CD4-positive, alpha-beta T cell (primary cell): ENCODE results near the gene ZNF18. TPM values are rescaled to one million over a fixed set of nuclear protein-coding genes. Genes with fewer than 3 reads are reported as not detected.

Source experiments
- ATAC-seq: fragments of 200-7000 bp; cut with Tn5 transposase; one replicate; pipeline ENCODE4 v1.10.0; 2022; ENCODE audit warnings: mild to moderate bottlenecking; ENCODE audit not compliant: poor library complexity
- CTCF ChIA-PET: fragments of 350-600 bp; sonication (Branson Sonifier 250); formaldehyde crosslinking; loops from one replicate; lab custom pipeline; 2021; ENCODE audit warnings: antibody characterized with exemption, inconsistent platforms; lab: Charles Lee
- POLR2A ChIA-PET: fragments of 350-600 bp; sonication (Branson Sonifier 250); formaldehyde crosslinking; loops from one replicate; lab custom pipeline; 2021; ENCODE audit warnings: antibody characterized with exemption, inconsistent platforms; lab: Charles Lee
- DNase-seq, 14 experiments: peaks; one replicate each; pipeline ENCODE4 v3.0.0-alpha.2; 2013 to 2020; ENCODE audit warnings: mixed read lengths in 2 of 14
- H3K27ac ChIP-seq, 2 donors: one replicate each; pipeline versions ENCODE4 v1.5.1 to v1.7.0; 2013; ENCODE audit warnings: low read length in 2 of 2, low read depth in 1 of 2, mild to moderate bottlenecking in 1 of 2
- H3K27me3 ChIP-seq, 2 experiments: 1 replicate in 1 of 2; 2 replicates in 1 of 2; pipeline versions ENCODE4 v1.6.1 to v1.7.0; 2013; ENCODE audit warnings: low read length in 2 of 2, control low read depth in 1 of 2, mild to moderate bottlenecking in 1 of 2, moderate library complexity in 1 of 2; ENCODE audit not compliant: insufficient read depth in 2 of 2, control insufficient read depth in 1 of 2
- H3K36me3 ChIP-seq: one replicate; pipeline ENCODE4 v1.6.1; 2013; ENCODE audit warnings: low read length, control low read depth; ENCODE audit not compliant: insufficient read depth
- H3K4me1 ChIP-seq: one replicate; pipeline ENCODE4 v1.6.1; 2013; ENCODE audit warnings: low read length, control low read depth; ENCODE audit not compliant: insufficient read depth
- H3K4me3 ChIP-seq: one replicate; pipeline ENCODE4 v1.5.1; 2013; ENCODE audit warnings: mild to moderate bottlenecking, low read length, moderate library complexity
- H3K9me3 ChIP-seq, 2 experiments: 1 replicate in 1 of 2; 2 replicates in 1 of 2; pipeline versions ENCODE4 v1.6.1 to v1.7.0; 2013; ENCODE audit warnings: low read length in 2 of 2, mild to moderate bottlenecking in 2 of 2, control low read depth in 1 of 2, moderate library complexity in 1 of 2; ENCODE audit not compliant: control insufficient read depth in 1 of 2, insufficient read depth in 1 of 2
- H3K27ac Mint-ChIP-seq: one replicate; pipeline ENCODE4 v1.8.0; 2020; ENCODE audit warnings: mixed read lengths
- H3K27me3 Mint-ChIP-seq: one replicate; pipeline ENCODE4 v1.8.0; 2021; ENCODE audit warnings: mixed read lengths
- H3K36me3 Mint-ChIP-seq: one replicate; pipeline ENCODE4 v1.8.0; 2021; ENCODE audit warnings: low read depth, mixed read lengths
- H3K4me1 Mint-ChIP-seq: one replicate; pipeline ENCODE4 v1.8.0; 2021; ENCODE audit warnings: low read depth, mixed read lengths
- H3K4me3 Mint-ChIP-seq: one replicate; pipeline ENCODE4 v1.8.0; 2020; ENCODE audit warnings: mild to moderate bottlenecking, mixed read lengths
- H3K9me3 Mint-ChIP-seq: one replicate; pipeline ENCODE4 v1.8.0; 2020; ENCODE audit warnings: mixed read lengths
- intact Hi-C, 2 experiments: fragments of 100-400 bp; cut with DNase I in 1 of 2; cut with micrococcal nuclease in 1 of 2; formaldehyde crosslinking; loops; one replicate each; pipeline versions ENCODE4 v1.15.1 to v1.9.0; 2023 to 2025; cut with DNase I, micrococcal nuclease
- total RNA-seq, 174 experiments: library from RNA in 2 of 174; stranded (reverse) in 2 of 174; gene quantifications; one replicate each; pipeline ENCODE4 v1.2.3 and lab custom pipeline; 2021 to 2026
- TF ChIP-seq, protein P1 (sequence below): fragments of 200-600 bp; IDR thresholded peaks from one replicate; pipeline ENCODE4 v1.8.0; 2022; ENCODE audit warnings: antibody characterized with exemption, mild to moderate bottlenecking

The ZNF18 gene
- total RNA-seq, 2 experiments from 2014 or later: 11.4 to 11.5 TPM

DNA sequence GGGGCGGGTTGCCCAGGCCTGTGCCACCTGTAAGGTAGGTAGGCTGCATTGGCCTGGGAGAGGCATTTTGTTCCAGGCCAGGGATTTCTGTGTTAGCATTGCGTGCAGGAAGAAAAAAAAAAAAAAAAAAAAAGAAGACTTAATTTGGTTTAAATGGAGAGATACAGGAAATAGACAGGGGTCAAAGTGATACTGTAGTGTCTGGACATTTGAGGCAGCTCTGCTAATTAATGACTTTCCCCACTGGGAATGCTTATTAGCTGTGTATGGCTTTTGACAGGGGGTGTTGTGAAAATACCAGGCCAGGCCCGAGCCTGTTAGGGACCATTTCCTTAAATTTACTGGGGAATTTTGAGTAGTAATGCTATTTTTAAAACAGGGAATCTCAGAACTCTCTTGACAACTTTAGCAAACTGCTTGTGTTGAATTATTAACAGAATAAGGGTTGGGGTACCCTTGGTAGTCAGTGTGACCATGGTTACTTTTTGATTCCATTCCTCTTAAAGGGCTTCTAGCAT is 24.4 kb upstream of the ZNF18 start:
- H3K36me3 Mint-ChIP-seq: peaks cover 4% of the 10 kb centered on the region
- Histone ChIP-seq H3K4me3 (peak overlapping the region; percentile 58), H3K27me3 (no peaks in the 10 kb centered on the region), H3K4me1 (peaks cover 13% of the 10 kb centered on the region), H3K36me3 (no peaks in the 10 kb centered on the region), H3K27ac (no peak overlapping the region), H3K9me3 (no peaks in the 10 kb centered on the region)
- H3K27ac Mint-ChIP-seq: peak overlapping the region; percentile 77
- peaks cover 6% of the 10 kb centered on the region for H3K27me3 Mint-ChIP-seq
- ChIA-PET CTCF (interaction anchor here (3.8 kb wide), 1 partner anchor 25 kb away, joined by 21 read pairs; the partner anchor contains the start of gene ZNF18), POLR2A (interaction anchor here (11.4 kb wide), 1 partner anchor 23 kb away, joined by 389 read pairs; the partner anchor contains the start of gene ZNF18)
- H3K9me3 Mint-ChIP-seq: no peaks in the 10 kb centered on the region
- H3K4me1 Mint-ChIP-seq: peaks cover 62% of the 10 kb centered on the region
- TF ChIP-seq, protein P1, sequence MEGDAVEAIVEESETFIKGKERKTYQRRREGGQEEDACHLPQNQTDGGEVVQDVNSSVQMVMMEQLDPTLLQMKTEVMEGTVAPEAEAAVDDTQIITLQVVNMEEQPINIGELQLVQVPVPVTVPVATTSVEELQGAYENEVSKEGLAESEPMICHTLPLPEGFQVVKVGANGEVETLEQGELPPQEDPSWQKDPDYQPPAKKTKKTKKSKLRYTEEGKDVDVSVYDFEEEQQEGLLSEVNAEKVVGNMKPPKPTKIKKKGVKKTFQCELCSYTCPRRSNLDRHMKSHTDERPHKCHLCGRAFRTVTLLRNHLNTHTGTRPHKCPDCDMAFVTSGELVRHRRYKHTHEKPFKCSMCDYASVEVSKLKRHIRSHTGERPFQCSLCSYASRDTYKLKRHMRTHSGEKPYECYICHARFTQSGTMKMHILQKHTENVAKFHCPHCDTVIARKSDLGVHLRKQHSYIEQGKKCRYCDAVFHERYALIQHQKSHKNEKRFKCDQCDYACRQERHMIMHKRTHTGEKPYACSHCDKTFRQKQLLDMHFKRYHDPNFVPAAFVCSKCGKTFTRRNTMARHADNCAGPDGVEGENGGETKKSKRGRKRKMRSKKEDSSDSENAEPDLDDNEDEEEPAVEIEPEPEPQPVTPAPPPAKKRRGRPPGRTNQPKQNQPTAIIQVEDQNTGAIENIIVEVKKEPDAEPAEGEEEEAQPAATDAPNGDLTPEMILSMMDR: no peak
- ATAC-seq (no peak), DNase-seq (peak in 1 of 14 experiments; percentile 8)
- H3K4me3 Mint-ChIP-seq: peak overlapping the region; percentile 91
- intact Hi-C loops: loop anchor here in 1 of 2 experiments (5.0 kb wide), 1 partner anchor 1324 kb away; the partner anchor contains the start of genes ADPRM and SCO1

DNA sequence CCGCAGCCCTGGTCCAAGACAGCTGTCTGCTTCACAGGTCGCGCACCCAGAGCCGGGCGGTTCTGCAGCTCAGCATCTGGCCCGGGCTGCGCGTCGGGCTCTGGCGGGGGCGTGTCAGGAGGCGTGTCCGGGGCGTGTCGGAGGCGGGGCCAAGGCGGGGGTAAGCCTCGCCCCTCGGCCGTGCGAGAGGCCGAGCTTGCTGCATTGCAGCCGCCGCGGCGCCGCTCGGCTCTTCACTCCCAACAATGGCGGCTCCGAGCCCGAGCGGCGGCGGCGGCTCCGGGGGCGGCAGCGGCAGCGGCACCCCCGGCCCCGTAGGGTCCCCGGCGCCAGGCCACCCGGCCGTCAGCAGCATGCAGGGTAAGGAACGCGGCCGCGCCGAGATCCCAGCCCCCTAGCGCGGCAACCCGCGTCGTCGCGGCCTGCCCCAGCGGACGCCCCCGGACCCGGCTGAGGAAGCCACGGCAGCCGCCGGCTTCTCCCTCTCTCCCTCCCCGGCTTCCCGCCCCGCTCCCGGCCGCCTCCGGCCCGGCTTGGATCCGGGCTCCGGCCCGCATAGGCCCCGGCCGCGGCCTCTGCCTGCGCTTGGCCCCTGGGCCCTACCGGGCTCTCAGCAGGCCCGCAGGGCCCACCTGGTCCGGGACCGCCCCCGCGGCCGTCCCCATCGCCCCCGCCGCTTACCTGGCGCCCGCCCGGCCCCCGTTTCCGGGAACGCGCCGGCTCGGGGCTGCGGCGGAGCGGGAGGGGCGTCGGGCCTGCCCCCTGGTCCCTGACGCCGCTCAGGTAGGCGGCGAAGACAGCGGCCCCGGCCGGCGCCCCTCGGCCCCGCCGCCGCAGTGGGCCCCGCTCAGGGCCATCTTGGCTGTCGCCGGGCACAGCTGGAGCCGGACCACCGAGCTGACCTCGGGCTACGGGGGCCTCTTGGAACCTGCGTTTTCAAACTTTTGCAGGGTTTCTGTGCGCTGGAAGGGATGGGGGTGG is 23.7 kb upstream of the ZNF18 start, which contains the start of gene MAP2K4:
TSS of gene MAP2K4 (plus strand) at position 236 of the 981 bp plus-strand sequence. CDS start at position 246, 10 bp downstream.
- H3K4me3 ChIP-seq: peak within 1 kb of the TSS; percentile 58
- peak within 1 kb of the TSS in 1 of 2 donors; percentile 26 for H3K27ac ChIP-seq
- DNase-seq (peak; percentile 86 to 99 (median 95)), ATAC-seq (peak; percentile 95)
- TF ChIP-seq, protein P1: no peak
- no peaks in the 10 kb centered on the region for H3K27me3 ChIP-seq
- Mint-ChIP-seq H3K27me3 (peaks cover 6% of the 10 kb centered on the region), H3K27ac (peak within 1 kb of the TSS; percentile 77), H3K9me3 (no peaks in the 10 kb centered on the region), H3K4me3 (peak within 1 kb of the TSS; percentile 91), H3K4me1 (peaks cover 55% of the 10 kb centered on the region), H3K36me3 (peaks cover 4% of the 10 kb centered on the region)
- intact Hi-C loops: loop anchor here (1.0 to 5.0 kb wide), 3 partner anchors 23 to 1324 kb away; partner anchors contain the start of genes ADPRM (in 1 of the 2), SCO1 (in 1 of the 2) and ZNF18 (in 1 of the 2)
- no peaks in the 10 kb centered on the region for H3K9me3 ChIP-seq
- H3K36me3 ChIP-seq: no peaks in the 10 kb centered on the region
- POLR2A ChIA-PET: interaction anchor here (0.6 to 11.4 kb wide), 12 partner anchors 10 to 997 kb away, joined by 3 to 389 read pairs (median 4); partner anchors contain the start of genes ELAC2 and ZNF18
- CTCF ChIA-PET: interaction anchor here (0.9 to 3.8 kb wide), 3 partner anchors 21 to 997 kb away, joined by 3 to 21 read pairs (median 4); partner anchors contain the start of genes ELAC2 and ZNF18
- H3K4me1 ChIP-seq: peaks cover 13% of the 10 kb centered on the region

DNA sequence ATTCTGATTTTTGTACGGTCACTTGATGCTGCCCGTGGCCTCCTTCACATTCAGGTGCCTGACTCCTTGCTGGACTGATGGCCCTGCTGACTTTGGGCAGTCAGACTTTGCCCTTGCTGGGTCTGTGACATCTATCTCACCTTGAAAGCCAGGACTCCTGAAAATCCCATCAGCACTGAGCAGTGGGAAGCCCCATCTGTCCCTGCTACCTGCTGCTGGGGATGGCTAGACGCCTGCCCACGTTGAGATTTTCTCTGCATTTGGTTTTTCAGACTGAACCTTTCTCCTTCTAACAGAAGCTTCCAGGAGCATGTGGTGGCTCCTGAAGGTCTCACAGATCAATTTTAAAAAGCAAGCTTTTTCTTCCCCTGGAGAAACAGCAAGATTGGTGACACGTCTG is 10.2 kb upstream of the ZNF18 start:
- no peaks in the 10 kb centered on the region for H3K27me3 ChIP-seq
- POLR2A ChIA-PET: interaction anchor here (1.4 to 3.9 kb wide), 2 partner anchors 10 to 13 kb away, joined by 5 to 42 read pairs; partner anchors contain the start of genes MAP2K4 and ZNF18
- H3K36me3 Mint-ChIP-seq: no peaks in the 10 kb centered on the region
- H3K27me3 Mint-ChIP-seq: peaks cover 13% of the 10 kb centered on the region
- ATAC-seq (no peak), DNase-seq (no peak)
- CTCF ChIA-PET: no interaction called here
- no peaks in the 10 kb centered on the region for H3K4me1 ChIP-seq
- no peak overlapping the region for H3K27ac Mint-ChIP-seq
- no peaks in the 10 kb centered on the region for H3K36me3 ChIP-seq
- no peaks in the 10 kb centered on the region for H3K9me3 ChIP-seq
- no peak overlapping the region for H3K27ac ChIP-seq
- H3K4me3 ChIP-seq: no peak overlapping the region
- intact Hi-C loops: no loop called here
- H3K4me3 Mint-ChIP-seq: no peak overlapping the region
- H3K4me1 Mint-ChIP-seq: no peaks in the 10 kb centered on the region
- TF ChIP-seq, protein P1: no peak
- H3K9me3 Mint-ChIP-seq: no peaks in the 10 kb centered on the region
